ENCODE data around the gene NXT2. TPM values are rescaled to one million over a fixed set of nuclear protein-coding genes. Genes with fewer than 3 reads are reported as not detected.
"Not testable (repeated sequence)": the region's sequence is repeated elsewhere in the genome, so short reads cannot be mapped to it uniquely, and the experiment has no call there.

Gene NXT2
- 10 to 100 TPM; 10.0 to 12.6 TPM for total RNA-seq

GRCh38 chrX:109536439-109537323 is at the start of gene NXT2:
TSS of gene NXT2 (plus strand) at chrX:109536844. CDS start at chrX:109537007, 163 bp downstream.
- peaks cover 8% of the 10 kb centered on the region for H3K27me3 Mint-ChIP-seq
- H3K4me1 Mint-ChIP-seq: peaks cover 26% of the 10 kb centered on the region
- ATAC-seq (peak; percentile 99), DNase-seq (peak; percentile 92)
- H3K36me3 Mint-ChIP-seq: peaks cover 4% of the 10 kb centered on the region
- peak within 1 kb of the TSS; percentile 98 for H3K27ac Mint-ChIP-seq
- H3K9me3 Mint-ChIP-seq (ENCODE audit: low read depth): no peaks in the 10 kb centered on the region
- peak within 1 kb of the TSS; percentile 92 for H3K4me3 Mint-ChIP-seq
- CTCF ChIA-PET: interaction anchor here (1.1 to 2.1 kb wide), 3 partner anchors 51 to 97 kb away, joined by 3 to 6 read pairs (median 3); no protein-coding TSS in a partner anchor

- Mint-ChIP-seq H3K36me3 (no peaks in the 10 kb centered on the region), H3K27me3 (no peaks in the 10 kb centered on the region), H3K4me1 (peaks cover 2% of the 10 kb centered on the region), H3K4me3 (no peak overlapping the region), H3K9me3 (ENCODE audit: low read depth) (no peaks in the 10 kb centered on the region), H3K27ac (no peak overlapping the region)
- CTCF ChIA-PET: interaction anchor here (3.8 kb wide), 1 partner anchor 404 kb away, joined by 16 read pairs; no protein-coding TSS in a partner anchor
- DNase-seq: no peak
- no peak for ATAC-seq
Observed at GRCh38 chrX:109487640-109488039, 49.0 kb upstream of the NXT2 start.

- CTCF ChIA-PET: no interaction called here
- DNase-seq: no peak
- Mint-ChIP-seq H3K27ac (no peak overlapping the region), H3K9me3 (ENCODE audit: low read depth) (no peaks in the 10 kb centered on the region), H3K4me3 (no peak overlapping the region), H3K4me1 (peaks cover 2% of the 10 kb centered on the region), H3K36me3 (no peaks in the 10 kb centered on the region), H3K27me3 (no peaks in the 10 kb centered on the region)
- no peak for ATAC-seq
Observed at GRCh38 chrX:109489174-109489573, 47.5 kb upstream of the NXT2 start.

DNA sequence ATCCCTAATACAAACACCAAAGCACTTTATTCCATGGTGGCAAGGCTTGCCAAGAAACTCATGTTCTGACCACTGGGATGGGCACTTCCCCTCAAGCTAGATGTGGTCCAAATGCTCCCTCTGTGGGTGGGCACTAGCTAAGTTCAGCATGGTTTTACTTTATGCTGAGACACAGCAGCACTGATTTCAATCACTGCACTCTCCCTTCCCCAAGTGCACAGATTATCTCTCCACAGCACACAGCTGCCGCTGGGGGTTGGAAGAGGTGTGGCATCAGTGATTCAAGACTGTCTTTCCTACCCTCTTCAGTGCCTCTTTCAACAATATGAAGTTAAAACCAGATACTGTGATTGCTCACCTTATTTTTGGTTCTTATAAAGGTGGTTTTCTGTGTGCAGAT is 38.2 kb upstream of the NXT2 start:
- ATAC-seq: no peak
- Mint-ChIP-seq H3K27ac (no peak overlapping the region), H3K9me3 (ENCODE audit: low read depth) (no peaks in the 10 kb centered on the region), H3K27me3 (peaks cover 9% of the 10 kb centered on the region), H3K4me1 (no peaks in the 10 kb centered on the region), H3K4me3 (no peak overlapping the region), H3K36me3 (no peaks in the 10 kb centered on the region)
- DNase-seq: no peak
- CTCF ChIA-PET: no interaction called here

DNA sequence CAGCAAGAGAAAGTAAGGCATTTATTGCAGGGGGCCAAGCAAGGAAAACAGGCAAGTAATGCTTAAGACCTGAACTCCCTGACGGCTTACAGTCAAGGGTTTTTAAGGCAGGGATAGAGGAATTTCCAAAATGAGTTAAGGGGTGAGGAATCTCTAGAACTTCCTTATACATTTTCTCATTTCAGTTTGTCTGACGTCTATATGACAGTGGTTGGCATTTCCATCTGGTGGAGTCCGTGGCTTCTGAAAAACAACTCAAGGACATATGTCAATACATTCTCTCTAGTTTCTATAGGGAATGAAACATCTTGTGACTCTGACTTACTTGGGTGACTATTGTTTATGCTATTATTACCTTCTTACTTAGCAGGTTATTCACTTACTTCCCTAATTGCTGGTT is 35.5 kb upstream of the NXT2 start:
- no peak overlapping the region for H3K27ac Mint-ChIP-seq
- no peaks in the 10 kb centered on the region for H3K9me3 Mint-ChIP-seq (ENCODE audit: low read depth)
- no peak overlapping the region for H3K4me3 Mint-ChIP-seq
- H3K4me1 Mint-ChIP-seq: no peaks in the 10 kb centered on the region
- DNase-seq (no peak), ATAC-seq (no peak)
- peaks cover 6% of the 10 kb centered on the region for H3K27me3 Mint-ChIP-seq
- CTCF ChIA-PET: no interaction called here
- H3K36me3 Mint-ChIP-seq: no peaks in the 10 kb centered on the region

- DNase-seq (no peak), ATAC-seq (no peak)
- Mint-ChIP-seq H3K27me3 (peaks cover 25% of the 10 kb centered on the region), H3K9me3 (ENCODE audit: low read depth) (no peaks in the 10 kb centered on the region), H3K4me1 (no peaks in the 10 kb centered on the region), H3K4me3 (no peak overlapping the region), H3K27ac (no peak overlapping the region), H3K36me3 (no peaks in the 10 kb centered on the region)
- CTCF ChIA-PET: no interaction called here
Observed at GRCh38 chrX:109508915-109509314, 27.7 kb upstream of the NXT2 start.

- H3K27ac Mint-ChIP-seq: no peak overlapping the region
- CTCF ChIA-PET: no interaction called here
- H3K27me3 Mint-ChIP-seq: peaks cover 25% of the 10 kb centered on the region
- no peaks in the 10 kb centered on the region for H3K4me1 Mint-ChIP-seq
- H3K36me3 Mint-ChIP-seq: no peaks in the 10 kb centered on the region
- no peak overlapping the region for H3K4me3 Mint-ChIP-seq
- DNase-seq: no peak
- no peaks in the 10 kb centered on the region for H3K9me3 Mint-ChIP-seq (ENCODE audit: low read depth)
- ATAC-seq: no peak
Observed at GRCh38 chrX:109511113-109511512, 25.5 kb upstream of the NXT2 start.

DNA sequence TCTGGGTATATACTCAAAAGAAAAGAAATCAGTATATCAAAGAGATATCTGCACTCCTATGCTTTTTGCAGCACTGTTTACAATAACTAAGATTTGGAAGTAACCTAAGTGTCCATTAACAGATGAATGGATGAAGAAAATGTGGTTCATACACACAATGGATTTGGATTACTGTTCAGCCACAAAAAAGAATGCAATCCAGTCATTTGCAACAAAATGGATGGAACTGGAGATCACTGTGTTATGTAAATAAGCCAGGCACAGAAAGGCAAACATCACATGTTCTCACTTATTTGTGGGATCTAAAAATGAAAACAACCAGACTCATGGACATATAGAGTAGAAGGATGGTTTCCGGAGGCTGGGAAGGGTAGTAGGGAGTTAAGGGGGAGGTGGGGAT is 17.6 kb upstream of the NXT2 start:
- Mint-ChIP-seq H3K27me3 (peaks cover 16% of the 10 kb centered on the region), H3K4me1 (no peaks in the 10 kb centered on the region), H3K4me3 (no peak overlapping the region), H3K36me3 (no peaks in the 10 kb centered on the region), H3K9me3 (ENCODE audit: low read depth) (no peaks in the 10 kb centered on the region), H3K27ac (no peak overlapping the region)
- no peak for DNase-seq
- CTCF ChIA-PET: no interaction called here
- ATAC-seq: no peak

DNA sequence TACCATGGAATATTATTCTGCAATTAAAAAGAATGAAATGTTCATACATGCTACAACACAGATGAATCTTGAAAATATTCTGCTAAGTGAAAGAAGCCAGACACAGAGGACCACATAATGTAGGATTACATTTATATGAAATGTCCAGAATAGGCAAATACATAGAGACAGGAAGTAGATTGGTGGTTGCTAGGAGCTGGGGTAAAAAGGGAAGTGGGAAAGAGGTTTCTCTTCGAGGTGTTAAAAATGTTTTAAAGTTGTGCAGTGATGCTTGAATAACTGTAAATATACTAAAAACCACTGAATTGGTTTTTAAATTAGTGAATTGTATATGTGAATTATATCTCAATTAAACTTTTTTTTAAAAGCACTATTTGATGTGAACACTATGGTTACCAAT is 3.6 kb upstream of the NXT2 start:
- ATAC-seq (no peak), DNase-seq (no peak)
- H3K9me3 Mint-ChIP-seq (ENCODE audit: low read depth): no peaks in the 10 kb centered on the region
- H3K4me1 Mint-ChIP-seq: peaks cover 24% of the 10 kb centered on the region
- no peak overlapping the region for H3K27ac Mint-ChIP-seq
- H3K4me3 Mint-ChIP-seq: no peak overlapping the region
- peaks cover 13% of the 10 kb centered on the region for H3K27me3 Mint-ChIP-seq
- CTCF ChIA-PET: no interaction called here
- H3K36me3 Mint-ChIP-seq: peaks cover 1% of the 10 kb centered on the region

DNA sequence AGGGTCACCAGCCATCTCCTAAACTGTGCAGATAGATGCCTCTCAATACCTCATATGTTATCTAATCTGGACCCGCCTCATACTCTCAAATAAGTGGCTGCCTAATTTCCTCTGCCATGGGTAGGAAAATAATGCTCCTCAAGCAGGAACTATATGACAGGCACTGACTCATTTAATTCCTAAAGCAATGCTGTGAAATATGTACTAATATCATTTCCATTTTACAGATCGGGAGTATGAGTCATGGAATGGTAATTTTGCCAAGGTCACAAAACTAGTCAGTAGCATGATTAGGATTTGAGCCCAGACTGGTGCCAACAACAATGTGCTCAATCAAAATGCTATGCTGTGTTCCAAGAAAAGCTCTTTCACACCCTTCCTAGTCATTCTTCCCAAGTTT is 3.0 kb upstream of the NXT2 start:
- CTCF ChIA-PET: interaction anchor here (0.9 kb wide), 1 partner anchor 48 kb away, joined by 3 read pairs; no protein-coding TSS in a partner anchor
- Mint-ChIP-seq H3K4me3 (no peak overlapping the region), H3K9me3 (ENCODE audit: low read depth) (no peaks in the 10 kb centered on the region), H3K36me3 (peaks cover 1% of the 10 kb centered on the region), H3K4me1 (peaks cover 26% of the 10 kb centered on the region), H3K27ac (no peak overlapping the region), H3K27me3 (peaks cover 12% of the 10 kb centered on the region)
- DNase-seq: no peak
- ATAC-seq: no peak

DNA sequence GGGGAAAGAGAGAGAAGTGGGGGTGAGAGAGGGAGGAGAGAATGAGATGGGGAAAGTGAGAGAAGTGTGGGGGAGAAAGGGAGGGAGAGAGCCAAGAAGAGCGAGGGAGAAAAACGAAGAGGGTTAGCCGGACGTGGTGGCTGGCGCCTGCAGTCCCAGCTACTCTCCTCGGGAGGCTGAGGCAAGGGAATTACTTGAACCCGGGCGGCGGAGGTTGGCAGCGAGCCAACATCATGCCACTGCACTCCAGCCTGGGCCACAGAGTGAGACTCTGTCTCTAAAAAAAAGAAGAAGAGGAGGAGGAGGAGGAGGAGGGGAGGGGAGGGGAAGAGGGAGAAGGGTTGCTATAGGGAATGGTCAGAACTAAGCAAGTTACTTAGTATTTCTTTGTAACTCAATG is 1.7 kb upstream of the NXT2 start:
- peaks cover 4% of the 10 kb centered on the region for H3K36me3 Mint-ChIP-seq
- H3K4me3 Mint-ChIP-seq: no peak overlapping the region
- peaks cover 26% of the 10 kb centered on the region for H3K4me1 Mint-ChIP-seq
- CTCF ChIA-PET: no interaction called here
- H3K27me3 Mint-ChIP-seq: peaks cover 10% of the 10 kb centered on the region
- no peak for ATAC-seq
- H3K27ac Mint-ChIP-seq: no peak overlapping the region
- no peak for DNase-seq
- no peaks in the 10 kb centered on the region for H3K9me3 Mint-ChIP-seq (ENCODE audit: low read depth)

- no peaks in the 10 kb centered on the region for H3K9me3 Mint-ChIP-seq (ENCODE audit: low read depth)
- no peak overlapping the region for H3K27ac Mint-ChIP-seq
- H3K4me1 Mint-ChIP-seq: peaks cover 26% of the 10 kb centered on the region
- ATAC-seq: no peak
- DNase-seq: no peak
- peaks cover 10% of the 10 kb centered on the region for H3K27me3 Mint-ChIP-seq
- CTCF ChIA-PET: no interaction called here
- H3K4me3 Mint-ChIP-seq: no peak overlapping the region
- peaks cover 4% of the 10 kb centered on the region for H3K36me3 Mint-ChIP-seq
Observed at GRCh38 chrX:109535578-109535977, 1.1 kb upstream of the NXT2 start.

- CTCF ChIA-PET: interaction anchor here (1.1 to 2.1 kb wide), 3 partner anchors 51 to 97 kb away, joined by 3 to 6 read pairs (median 3); no protein-coding TSS in a partner anchor
- Mint-ChIP-seq H3K4me1 (peaks cover 26% of the 10 kb centered on the region), H3K27ac (peak overlapping the region; percentile 98), H3K27me3 (peaks cover 6% of the 10 kb centered on the region), H3K4me3 (peak overlapping the region; percentile 92), H3K9me3 (ENCODE audit: low read depth) (no peaks in the 10 kb centered on the region), H3K36me3 (peaks cover 4% of the 10 kb centered on the region)
- no peak for ATAC-seq
- DNase-seq: no peak
Observed at GRCh38 chrX:109537324-109537665, 651 bp downstream of the NXT2 start.

- peaks cover 15% of the 10 kb centered on the region for H3K4me1 Mint-ChIP-seq
- H3K36me3 Mint-ChIP-seq; H3K27me3 Mint-ChIP-seq; H3K27ac Mint-ChIP-seq; H3K9me3 Mint-ChIP-seq (ENCODE audit: low read depth); ATAC-seq; CTCF ChIA-PET; H3K4me3 Mint-ChIP-seq; DNase-seq: not testable (repeated sequence)
Observed at GRCh38 chrX:109539007-109539406, 2.4 kb downstream of the NXT2 start.
